GM18499 (cell line): ENCODE data around the gene MOGAT3.

Source experiments
- ATAC-seq: cut with Tn5 transposase; IDR thresholded peaks from one replicate; pipeline ENCODE4 v1.9.1; 2021; ENCODE audit warnings: moderate number of reproducible peaks; ENCODE audit not compliant: insufficient read depth, unreplicated experiment

MOGAT3 gene

GRCh38 chr7:101173752-101174244 is 27.0 kb downstream of the MOGAT3 start:
- ATAC-seq = no peak

GRCh38 chr7:101172854-101173751 is 27.7 kb downstream of the MOGAT3 start:
- no peak for ATAC-seq

GRCh38 chr7:101172005-101172853 is 28.6 kb downstream of the MOGAT3 start:
- ATAC-seq = no peak

- no peak for ATAC-seq
These were observed 29.4 kb downstream of the MOGAT3 start for GRCh38 chr7:101171442-101171837.

GRCh38 chr7:101170617-101171441 is 30.0 kb downstream of the MOGAT3 start:
- no peak for ATAC-seq

- no peak for ATAC-seq
These were observed 30.8 kb downstream of the MOGAT3 start for GRCh38 chr7:101169838-101170551.

GRCh38 chr7:101169110-101169837 is 31.6 kb downstream of the MOGAT3 start:
- no peak for ATAC-seq

- ATAC-seq = no peak
These were observed 32.3 kb downstream of the MOGAT3 start for GRCh38 chr7:101168412-101169049.

- ATAC-seq = no peak
These were observed 33.0 kb downstream of the MOGAT3 start for GRCh38 chr7:101167645-101168411.

- ATAC-seq = no peak
These were observed 33.8 kb downstream of the MOGAT3 start for GRCh38 chr7:101166909-101167644.

GRCh38 chr7:101166648-101166908 is 34.3 kb downstream of the MOGAT3 start:
- ATAC-seq = no peak

GRCh38 chr7:101165958-101166647 is 34.7 kb downstream of the MOGAT3 start:
- no peak for ATAC-seq

- no peak for ATAC-seq
These were observed 35.5 kb downstream of the MOGAT3 start, which contains the start of gene VGF for GRCh38 chr7:101165075-101165957. Gene VGF (minus strand): TSS chr7:101165569. CDS start chr7:101164843, 726 bp downstream.

GRCh38 chr7:101164071-101164840 is 36.6 kb downstream of the MOGAT3 start:
- no peak for ATAC-seq
